HG02885 (cell line): ENCODE results near the gene PLBD2.

ENCODE experiments used
- ATAC-seq: cut with Tn5 transposase; IDR thresholded peaks from one replicate; pipeline ENCODE4 v1.9.1; 2021; ENCODE audit warnings: mild to moderate bottlenecking; ENCODE audit not compliant: unreplicated experiment, poor library complexity

PLBD2 gene

GRCh38 chr12:113368331-113368730, 9.9 kb downstream of the PLBD2 start:
- no peak for ATAC-seq

GRCh38 chr12:113369391-113369985, 11.1 kb downstream of the PLBD2 start:
- no peak for ATAC-seq

DNA sequence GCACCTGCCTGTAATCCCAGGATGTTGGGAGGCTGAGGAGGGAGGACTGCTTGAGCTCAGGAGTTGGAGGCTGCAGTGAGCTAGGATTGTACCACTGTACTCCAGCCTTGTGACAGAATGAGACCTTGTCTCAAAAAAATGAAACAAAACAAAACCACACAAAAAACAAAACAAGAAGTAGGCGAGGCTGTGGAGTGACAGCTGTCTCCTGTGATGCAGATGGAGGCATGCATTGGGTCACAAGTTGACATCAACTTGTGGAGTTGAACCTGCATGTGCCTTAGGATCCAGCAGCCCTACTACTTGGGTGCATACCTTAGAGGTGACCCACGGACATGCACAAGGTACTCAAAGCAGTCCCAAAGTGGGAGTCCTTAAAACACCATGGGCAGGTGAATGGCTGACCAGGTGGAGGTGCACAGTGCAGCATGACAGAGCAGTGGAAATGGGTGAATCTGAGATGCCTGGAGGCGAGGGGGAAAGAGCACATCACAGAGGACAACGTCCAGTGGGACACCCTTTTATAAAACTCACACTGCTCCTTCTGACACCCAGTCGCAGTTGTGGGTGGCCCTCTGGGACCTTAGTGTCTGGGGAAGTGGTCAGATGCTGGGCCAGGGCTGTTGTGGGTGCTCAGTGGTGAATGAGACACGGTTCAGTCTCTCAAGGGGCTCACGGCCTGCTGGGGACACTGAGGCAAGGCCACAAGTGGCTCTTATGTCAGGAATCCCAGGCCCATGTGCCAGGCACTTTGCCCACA, 12.7 kb downstream of the PLBD2 start:
- no peak for ATAC-seq

DNA sequence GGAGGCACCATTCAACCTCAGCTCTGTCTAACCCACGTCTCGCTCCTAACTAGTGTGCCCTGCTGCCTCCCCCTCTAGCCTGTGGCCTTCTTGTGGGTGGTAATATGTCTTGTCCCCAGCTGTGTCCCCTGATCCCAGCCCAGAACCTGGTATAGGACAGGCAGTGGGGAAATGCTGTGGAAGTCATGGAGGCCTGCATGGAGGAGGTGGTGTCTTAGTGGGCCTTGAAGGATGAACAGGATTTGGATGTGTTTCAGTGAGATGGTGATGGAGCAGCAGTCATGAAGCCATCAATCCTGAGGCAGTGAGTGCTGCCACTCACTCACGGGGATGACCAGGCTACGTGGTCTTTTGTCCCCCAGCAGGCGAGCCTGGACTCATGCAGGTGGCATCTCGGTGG, 13.4 kb downstream of the PLBD2 start:
- no peak for ATAC-seq

GRCh38 chr12:113372371-113372770, 14.0 kb downstream of the PLBD2 start:
- no peak for ATAC-seq

- ATAC-seq: no peak
These were observed 15.1 kb downstream of the PLBD2 start for GRCh38 chr12:113373440-113373839.

- ATAC-seq: no peak
These were observed 15.6 kb downstream of the PLBD2 start for GRCh38 chr12:113373969-113374368.

DNA sequence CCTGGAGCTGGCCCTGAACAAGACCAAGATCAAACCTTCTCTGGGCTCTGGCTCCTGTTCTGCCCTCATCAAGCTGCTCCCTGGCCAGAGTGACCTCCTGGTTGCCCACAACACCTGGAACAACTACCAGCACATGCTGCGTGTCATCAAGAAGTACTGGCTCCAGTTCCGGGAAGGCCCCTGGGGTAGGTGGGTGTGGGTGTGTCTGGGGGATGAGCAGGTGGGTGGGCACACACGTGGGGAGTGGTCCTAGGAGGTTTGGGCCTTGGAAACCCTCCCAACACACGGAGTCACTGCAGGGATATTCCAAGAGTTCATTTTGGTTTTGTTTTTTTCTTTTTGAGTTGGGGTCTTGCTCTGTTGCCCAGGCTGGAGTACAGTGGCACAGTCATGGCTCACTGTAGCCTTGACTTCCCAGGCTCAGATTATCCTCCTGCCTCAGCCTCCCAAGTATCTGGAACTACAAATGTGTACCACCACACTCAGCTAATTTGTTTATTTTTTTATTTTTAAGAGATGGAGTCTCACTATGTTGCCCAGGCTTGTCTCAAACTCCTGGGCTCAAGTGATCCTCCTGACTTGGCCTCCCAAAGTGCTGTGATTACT, 16.5 kb downstream of the PLBD2 start:
- no peak for ATAC-seq

- ATAC-seq: no peak
These were observed 19.9 kb downstream of the PLBD2 start for GRCh38 chr12:113378291-113378690.

- ATAC-seq: no peak
These were observed 22.8 kb downstream of the PLBD2 start for GRCh38 chr12:113381220-113381619.

GRCh38 chr12:113382206-113382605, 23.8 kb downstream of the PLBD2 start:
- ATAC-seq: no peak

GRCh38 chr12:113384778-113385177, 26.4 kb downstream of the PLBD2 start:
- ATAC-seq: no peak

GRCh38 chr12:113385282-113385882, 27.0 kb downstream of the PLBD2 start:
- no peak for ATAC-seq

DNA sequence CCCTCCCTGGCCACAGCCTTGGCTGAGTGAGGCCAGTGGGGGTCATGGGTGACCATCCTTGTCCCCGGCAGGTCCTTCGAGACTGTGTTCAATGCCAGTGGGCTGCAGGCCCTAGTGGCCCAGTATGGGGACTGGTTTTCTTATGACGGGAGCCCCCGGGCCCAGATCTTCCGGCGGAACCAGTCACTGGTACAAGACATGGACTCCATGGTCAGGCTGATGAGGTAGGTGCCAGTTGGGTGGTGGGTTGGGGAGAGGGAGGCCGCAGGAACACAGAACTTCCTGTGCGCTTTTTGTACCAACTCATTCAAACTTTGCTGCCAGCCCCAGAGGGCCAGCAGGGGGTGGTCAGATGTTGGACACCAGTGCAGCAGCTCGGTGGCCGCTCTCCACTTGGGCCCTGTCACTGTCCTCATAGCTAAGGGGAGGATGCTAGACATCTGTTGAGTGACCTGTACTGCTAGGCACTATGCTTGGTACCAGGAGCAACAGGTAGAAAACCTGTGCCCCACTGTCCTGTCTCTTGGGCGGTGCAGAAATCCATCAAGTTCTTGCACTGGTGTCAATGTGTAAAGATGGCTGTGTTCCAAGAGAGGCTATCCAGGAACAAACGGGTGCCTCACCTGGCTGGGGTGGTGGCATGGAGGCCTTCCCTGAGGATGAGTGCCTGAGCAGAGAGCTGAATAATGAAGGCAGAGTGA, 28.6 kb downstream of the PLBD2 start:
- no peak for ATAC-seq

GRCh38 chr12:113387631-113388030, 29.2 kb downstream of the PLBD2 start:
- ATAC-seq: no peak

DNA sequence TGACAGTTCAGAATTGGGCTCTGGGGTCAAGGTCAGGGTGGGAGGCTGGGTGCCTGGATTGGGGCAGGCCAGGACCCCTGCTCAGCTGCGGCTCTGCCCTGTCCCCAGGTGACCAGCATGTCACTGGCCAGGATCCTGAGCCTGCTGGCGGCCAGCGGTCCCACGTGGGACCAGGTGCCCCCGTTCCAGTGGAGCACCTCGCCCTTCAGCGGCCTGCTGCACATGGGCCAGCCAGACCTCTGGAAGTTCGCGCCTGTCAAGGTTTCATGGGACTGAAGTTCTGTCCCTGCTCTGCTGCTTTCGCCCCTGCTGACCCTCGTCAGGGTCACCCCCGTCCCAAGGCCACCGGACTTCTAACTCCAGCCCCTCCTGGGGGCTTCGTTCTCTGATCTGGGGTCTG, 30.0 kb downstream of the PLBD2 start:
- ATAC-seq: no peak

DNA sequence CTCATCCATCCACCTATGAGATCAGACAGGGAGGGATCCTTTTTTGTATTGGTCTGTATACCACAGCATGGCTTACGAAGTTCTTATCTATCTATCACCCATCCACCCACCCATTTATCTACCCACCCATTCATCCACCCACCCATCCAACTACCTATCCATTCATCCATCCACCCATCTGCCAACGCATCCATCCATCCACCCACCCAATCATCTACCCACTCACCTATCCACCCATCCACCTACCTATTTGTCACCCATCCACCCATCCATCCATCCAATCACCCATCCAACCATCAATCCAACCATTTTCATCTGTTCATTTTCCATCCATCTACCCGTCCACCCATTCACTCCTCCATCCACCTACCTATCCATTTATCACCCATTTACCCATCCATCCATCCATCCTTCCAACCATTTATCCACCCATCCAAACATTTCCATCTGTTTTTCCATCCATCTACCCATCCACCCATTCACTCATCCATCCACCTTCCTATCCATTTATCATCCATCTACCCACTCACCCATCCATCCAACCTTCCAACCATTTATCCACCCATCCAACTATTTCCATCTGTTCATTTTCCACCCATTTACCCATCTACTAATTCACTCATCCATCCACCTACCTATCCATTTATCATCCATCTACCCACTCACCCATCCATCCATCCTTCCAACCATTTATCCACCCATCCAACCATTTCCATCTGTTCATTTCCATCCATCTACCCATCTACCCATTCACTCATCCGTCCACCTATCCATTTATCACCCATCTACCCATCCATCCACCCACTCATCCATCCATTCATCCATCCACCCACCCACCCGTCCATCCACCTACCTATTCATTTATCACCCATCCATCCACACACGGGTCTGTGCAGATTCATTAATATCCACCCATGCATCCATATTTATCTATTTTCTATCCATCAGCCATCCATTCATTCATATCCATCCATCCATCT, 32.0 kb downstream of the PLBD2 start:
- ATAC-seq: no peak

- ATAC-seq: no peak
These were observed 32.8 kb downstream of the PLBD2 start for GRCh38 chr12:113391145-113391544.

- no peak for ATAC-seq
These were observed 33.4 kb downstream of the PLBD2 start for GRCh38 chr12:113391650-113392337.
